Loucy (cell line): ENCODE measurements around the gene IGSF8.

Experiments
- EZH2phosphoT487 ChIP-seq: fragments of 200-600 bp; IDR thresholded peaks from 2 replicates; pipeline ENCODE4 v1.6.1; 2018; ENCODE audit warnings: antibody characterized with exemption, mild to moderate bottlenecking, moderate library complexity, borderline replicate concordance
- TF ChIP-seq, protein P1 (sequence below): fragments of 200-600 bp; sonication (generic); conservative IDR thresholded peaks from 2 replicates; pipeline ENCODE4 v1.5.1; 2014; ENCODE audit warnings: mild to moderate bottlenecking, antibody characterized with exemption, low read length

DNA sequence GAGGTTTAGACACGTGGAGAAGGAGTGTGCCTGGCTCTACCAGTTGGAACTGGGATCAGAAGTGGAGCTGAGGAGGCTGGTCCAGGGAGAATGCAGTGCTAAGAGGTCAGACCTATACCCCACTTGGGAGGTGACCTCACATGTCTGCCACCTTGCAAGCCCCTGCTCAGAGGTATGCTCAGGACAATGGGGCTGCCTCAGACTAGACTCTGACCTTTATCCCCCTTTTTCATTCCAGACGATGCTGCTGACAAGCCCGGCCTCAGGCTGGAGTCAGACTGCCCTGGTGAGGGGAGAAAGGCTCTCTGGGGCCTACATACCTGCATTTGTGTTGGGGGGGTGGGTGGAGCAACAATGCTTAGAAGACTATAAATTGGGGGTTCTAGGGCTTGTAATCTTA, 33.7 kb downstream of the IGSF8 start:
- TF ChIP-seq, protein P1, sequence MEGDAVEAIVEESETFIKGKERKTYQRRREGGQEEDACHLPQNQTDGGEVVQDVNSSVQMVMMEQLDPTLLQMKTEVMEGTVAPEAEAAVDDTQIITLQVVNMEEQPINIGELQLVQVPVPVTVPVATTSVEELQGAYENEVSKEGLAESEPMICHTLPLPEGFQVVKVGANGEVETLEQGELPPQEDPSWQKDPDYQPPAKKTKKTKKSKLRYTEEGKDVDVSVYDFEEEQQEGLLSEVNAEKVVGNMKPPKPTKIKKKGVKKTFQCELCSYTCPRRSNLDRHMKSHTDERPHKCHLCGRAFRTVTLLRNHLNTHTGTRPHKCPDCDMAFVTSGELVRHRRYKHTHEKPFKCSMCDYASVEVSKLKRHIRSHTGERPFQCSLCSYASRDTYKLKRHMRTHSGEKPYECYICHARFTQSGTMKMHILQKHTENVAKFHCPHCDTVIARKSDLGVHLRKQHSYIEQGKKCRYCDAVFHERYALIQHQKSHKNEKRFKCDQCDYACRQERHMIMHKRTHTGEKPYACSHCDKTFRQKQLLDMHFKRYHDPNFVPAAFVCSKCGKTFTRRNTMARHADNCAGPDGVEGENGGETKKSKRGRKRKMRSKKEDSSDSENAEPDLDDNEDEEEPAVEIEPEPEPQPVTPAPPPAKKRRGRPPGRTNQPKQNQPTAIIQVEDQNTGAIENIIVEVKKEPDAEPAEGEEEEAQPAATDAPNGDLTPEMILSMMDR: no peak
- TF ChIP-seq EZH2phosphoT487: no peak
